Heart left ventricle (tissue), 16 donors: ENCODE data around the gene TTLL5. TPM values are rescaled to one million over a fixed set of nuclear protein-coding genes. Genes with fewer than 3 reads are reported as not detected.

Source experiments
- ATAC-seq, 4 donors: fragments of 200-7000 bp; cut with Tn5 transposase; one replicate each; pipeline ENCODE4 v1.9.1; 2020 to 2022; ENCODE audit warnings: moderate library complexity in 4 of 4, mild to moderate bottlenecking in 3 of 4, moderate number of reproducible peaks in 1 of 4
- DNase-seq, 5 donors: peaks; one replicate each; pipeline ENCODE4 v3.0.0-alpha.2; 2020
- H3K27ac ChIP-seq, 12 donors: fragments of 200-600 bp; sonication (generic) in 4 of 12; one replicate each; pipeline versions ENCODE4 v1.5.0 to v1.8.0; 2016 to 2022; ENCODE audit warnings: mild to moderate bottlenecking in 2 of 12
- H3K27me3 ChIP-seq, 9 donors: fragments of 200-600 bp; sonication (generic) in 2 of 9; one replicate each; pipeline versions ENCODE4 v1.5.1 to v1.8.0; 2016 to 2022; ENCODE audit warnings: mild to moderate bottlenecking in 3 of 9
- H3K36me3 ChIP-seq, 9 donors: fragments of 200-600 bp; sonication (generic) in 2 of 9; one replicate each; pipeline versions ENCODE4 v1.5.0 to v1.8.0; 2018 to 2022; ENCODE audit warnings: mild to moderate bottlenecking in 2 of 9
- H3K4me1 ChIP-seq, 12 donors: fragments of 200-600 bp; sonication (generic) in 4 of 12; one replicate each; pipeline versions ENCODE4 v1.5.0 to v1.8.0; 2016 to 2022; ENCODE audit warnings: mild to moderate bottlenecking in 3 of 12
- H3K4me3 ChIP-seq, 12 donors: fragments of 200-600 bp; sonication (generic) in 4 of 12; one replicate each; pipeline versions ENCODE4 v1.5.0 to v1.8.0; 2017 to 2022; ENCODE audit warnings: mild to moderate bottlenecking in 9 of 12, moderate library complexity in 4 of 12
- H3K9me3 ChIP-seq, 12 donors: fragments of 200-600 bp; sonication (generic) in 4 of 12; one replicate each; pipeline versions ENCODE4 v1.5.0 to v1.8.0; 2016 to 2022; ENCODE audit warnings: mild to moderate bottlenecking in 1 of 12
- POLR2A ChIP-seq, 2 donors: fragments of 450-650 bp; IDR thresholded peaks; one replicate each; pipeline ENCODE4 v1.6.1; 2017; ENCODE audit warnings: antibody characterized with exemption in 2 of 2, mild to moderate bottlenecking in 2 of 2, moderate library complexity in 2 of 2
- WGBS, 4 donors: extraction: QIAGEN DNeasy Blood & Tissue Kit in 2 of 4; methylation state at CpG; one replicate each; pipeline versions ENCODE4 v1.1.5 to v1.1.7; 2013 to 2018; 5-methylcytosine and 5-hydroxymethylcytosine counted together
- intact Hi-C, 10 donors: fragments of 100-400 bp; cut with DNase I; formaldehyde crosslinking; loops; one replicate each; pipeline versions ENCODE4 v1.11.1 to v1.14.2; 2022
- polyA plus RNA-seq, 2 donors: library from polyadenylated mRNA; stranded (reverse); fragments of 200-250 nt; gene quantifications; one replicate each; pipeline ENCODE4 v1.2.3, GENCODE V29; 2013
- total RNA-seq, 9 donors: library from RNA; depleted of rRNA in 2 of 9; stranded (reverse); fragments of >200 nt in 2 of 9; fragmentation: NEBNext Ultra II Directional in 3 of 9; extraction: Animal tissue kit (Norgen Biotek cat#: 25700) in 3 of 9; gene quantifications; one replicate each; pipeline versions ENCODE4 v1.1.0 to v1.2.4, GENCODE V29; 2016 to 2023
- TF ChIP-seq, protein P1 (sequence below), 12 donors: fragments of 200-600 bp; sonication (generic) in 4 of 12; IDR thresholded peaks; one replicate each; pipeline versions ENCODE4 v1.5.0 to v1.8.0; 2018 to 2022; ENCODE audit warnings: antibody characterized with exemption in 12 of 12, mild to moderate bottlenecking in 5 of 12
- donor health status: ischemic (EF 13 %, LVEDD 7.1; RV severe dilation, severe dysfunction).
- donor health status: healthy with polysubstance abuse.
- donor health status: DM: no; HTN: yes; CAD: no.
- donor health status: DM: no; HTN: no; CAD: no.
- donor health status: ischemic (EF 25% LVEDD 6.9; RV normal size, moderate dysfunction).
- donor health status: ischemic (EF 25% LVEDD 5.7; RV mildly dilated, moderate dysfunction).
- donor health status: healthy.
- donor health status: DM: yes; HTN: yes; CAD: no.
- donor health status: ischemic (EF 35%, LVEDD 5.7; RV mildly dilated, moderate dysfunction).
- donor health status: nonischemic (EF 11% LVEDD 7.7; RV severe dilation, severe dysfunction).
- donor health status: DM: yes; HTN: yes; CAD: no.
- donor health status: PGD.
- donor health status: ischemic (EF 29% LVEDD 5.4; RV normal size, mild dysfunction).
- donor health status: nonischemic (EF 23%, LVEDD 6.1; RV moderate dilation, normal function).

TTLL5 gene
- total and polyA plus RNA-seq, 11 donors: 6.2 to 24.6 (median 15.8) TPM

DNA sequence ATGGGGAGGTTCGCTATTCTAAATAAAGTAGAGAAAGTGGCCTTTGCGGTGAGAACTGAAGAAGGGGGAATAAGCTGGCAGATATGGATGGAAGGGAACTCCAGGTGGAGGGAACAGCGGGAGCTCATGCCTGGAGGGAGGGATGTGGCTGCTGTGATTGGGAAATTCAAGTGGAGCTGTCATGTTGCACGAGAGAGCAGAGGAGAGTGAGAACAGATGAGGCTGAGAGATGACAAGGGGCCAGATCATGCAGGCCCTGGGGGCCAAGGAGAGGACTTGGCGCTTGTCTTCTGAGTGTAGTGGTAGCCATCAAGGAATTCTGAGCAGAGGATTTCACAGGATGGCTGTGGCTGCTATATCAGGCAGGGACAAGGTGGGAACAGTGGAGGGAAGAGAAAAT, 285.7 kb downstream of the TTLL5 start:
- H3K27ac ChIP-seq: no peak overlapping the region
- no peak overlapping the region for H3K4me3 ChIP-seq
- no peak for DNase-seq
- 69 to 75% (median 71%) methylated on average over 5 of the region's 5 CpGs for WGBS, 4 donors
- TF ChIP-seq POLR2A (IDR thresholded peaks at IDR 0.05): no peak
- TF ChIP-seq, protein P1, sequence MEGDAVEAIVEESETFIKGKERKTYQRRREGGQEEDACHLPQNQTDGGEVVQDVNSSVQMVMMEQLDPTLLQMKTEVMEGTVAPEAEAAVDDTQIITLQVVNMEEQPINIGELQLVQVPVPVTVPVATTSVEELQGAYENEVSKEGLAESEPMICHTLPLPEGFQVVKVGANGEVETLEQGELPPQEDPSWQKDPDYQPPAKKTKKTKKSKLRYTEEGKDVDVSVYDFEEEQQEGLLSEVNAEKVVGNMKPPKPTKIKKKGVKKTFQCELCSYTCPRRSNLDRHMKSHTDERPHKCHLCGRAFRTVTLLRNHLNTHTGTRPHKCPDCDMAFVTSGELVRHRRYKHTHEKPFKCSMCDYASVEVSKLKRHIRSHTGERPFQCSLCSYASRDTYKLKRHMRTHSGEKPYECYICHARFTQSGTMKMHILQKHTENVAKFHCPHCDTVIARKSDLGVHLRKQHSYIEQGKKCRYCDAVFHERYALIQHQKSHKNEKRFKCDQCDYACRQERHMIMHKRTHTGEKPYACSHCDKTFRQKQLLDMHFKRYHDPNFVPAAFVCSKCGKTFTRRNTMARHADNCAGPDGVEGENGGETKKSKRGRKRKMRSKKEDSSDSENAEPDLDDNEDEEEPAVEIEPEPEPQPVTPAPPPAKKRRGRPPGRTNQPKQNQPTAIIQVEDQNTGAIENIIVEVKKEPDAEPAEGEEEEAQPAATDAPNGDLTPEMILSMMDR (IDR thresholded peaks at IDR 0.05): no peak
- H3K4me1 ChIP-seq: peaks cover 0 to 3% (median 0%) of the 10 kb centered on the region in 12 donors
- H3K27me3 ChIP-seq: no peaks in the 10 kb centered on the region
- intact Hi-C loops: no loop called here
- H3K9me3 ChIP-seq: no peaks in the 10 kb centered on the region
- ATAC-seq: peak in 3 of 4 donors; percentile 75 to 86 (median 77)
- no peaks in the 10 kb centered on the region for H3K36me3 ChIP-seq

DNA sequence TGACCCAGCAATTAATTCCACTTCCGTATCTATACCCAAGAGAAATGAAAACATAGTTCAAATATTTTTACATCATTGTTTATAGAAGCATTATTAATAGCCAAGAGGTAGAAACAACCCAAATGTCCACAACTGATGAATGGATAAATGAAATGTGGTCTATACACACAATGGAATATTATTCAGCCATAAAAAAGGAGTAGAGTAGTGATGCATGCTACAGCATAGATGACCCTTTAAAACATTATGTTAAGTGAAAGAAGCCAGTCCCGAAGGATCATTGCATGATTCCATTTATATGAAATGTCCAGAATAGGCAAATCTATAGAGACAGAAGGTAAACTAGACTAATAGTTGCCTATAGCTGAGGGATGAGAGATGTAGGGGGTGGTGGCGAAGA, 291.4 kb downstream of the TTLL5 start:
- no peaks in the 10 kb centered on the region for H3K27me3 ChIP-seq
- H3K36me3 ChIP-seq: peaks cover 0 to 15% (median 0%) of the 10 kb centered on the region in 9 donors
- DNase-seq (no peak), ATAC-seq (no peak)
- TF ChIP-seq, protein P1 (IDR thresholded peaks at IDR 0.05): no peak
- TF ChIP-seq POLR2A (IDR thresholded peaks at IDR 0.05): no peak
- intact Hi-C loops: no loop called here
- no peak overlapping the region for H3K27ac ChIP-seq
- no peaks in the 10 kb centered on the region for H3K4me1 ChIP-seq
- 94 to 97% (median 95%) methylated on average over 3 of the region's 3 CpGs for WGBS, 4 donors
- H3K9me3 ChIP-seq: no peaks in the 10 kb centered on the region
- H3K4me3 ChIP-seq: no peak overlapping the region

DNA sequence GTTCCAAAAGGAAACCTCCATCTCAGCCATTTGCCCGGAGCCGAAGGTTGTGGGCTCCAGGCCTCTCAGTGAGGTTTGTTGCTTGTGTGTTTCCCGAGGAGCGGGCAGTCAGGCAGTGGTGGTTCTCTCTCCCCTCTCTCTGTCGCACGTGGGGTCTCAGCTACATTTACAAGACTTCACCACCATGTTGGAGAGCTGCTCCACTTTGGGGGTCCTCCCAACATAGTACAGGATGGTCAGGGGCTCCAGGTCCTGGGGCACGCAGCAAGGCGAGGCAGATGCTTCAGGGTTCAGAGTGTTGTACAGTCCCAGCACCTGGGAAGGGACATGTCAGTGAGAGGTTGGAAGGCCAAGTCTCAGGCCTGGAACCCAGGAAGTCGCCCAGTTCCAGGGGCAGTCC, 298.0 kb downstream of the TTLL5 start:
- no peak overlapping the region for H3K4me3 ChIP-seq
- H3K4me1 ChIP-seq: no peaks in the 10 kb centered on the region
- H3K27me3 ChIP-seq: no peaks in the 10 kb centered on the region
- DNase-seq: no peak
- ATAC-seq: peak in 1 of 4 donors; percentile 21
- 96 to 97% (median 96%) methylated on average over 5 to 9 of the region's 9 CpGs for WGBS, 4 donors
- H3K36me3 ChIP-seq: peaks cover 0 to 77% (median 20%) of the 10 kb centered on the region in 9 donors
- TF ChIP-seq POLR2A (IDR thresholded peaks at IDR 0.05): no peak
- TF ChIP-seq, protein P1 (IDR thresholded peaks at IDR 0.05): no peak
- H3K9me3 ChIP-seq: no peaks in the 10 kb centered on the region
- H3K27ac ChIP-seq: no peak overlapping the region
- intact Hi-C loops: no loop called here

DNA sequence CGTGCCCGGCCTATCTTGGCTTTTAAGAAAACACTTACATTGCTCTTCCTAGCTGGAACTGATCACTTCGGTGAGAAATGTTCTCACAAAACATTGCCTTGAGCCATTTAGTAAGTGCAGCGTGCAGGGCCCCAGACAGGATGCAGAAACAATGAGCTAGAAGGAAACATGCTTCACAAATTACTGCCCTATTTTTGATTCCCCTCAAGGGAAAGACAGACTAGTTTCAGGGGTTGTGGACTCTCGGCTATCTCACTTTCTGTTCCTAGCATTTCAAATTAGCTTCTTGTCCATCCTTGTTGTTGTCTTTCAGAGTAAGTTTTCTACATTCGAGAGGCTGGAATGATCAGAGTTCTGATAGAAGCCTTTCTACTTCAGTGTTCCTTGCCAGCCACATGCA, 299.2 kb downstream of the TTLL5 start:
- peaks cover 0 to 78% (median 32%) of the 10 kb centered on the region in 9 donors for H3K36me3 ChIP-seq
- no peak overlapping the region for H3K4me3 ChIP-seq
- WGBS, 4 donors: 51 to 86% (median 78%) methylated on average over 6 of the region's 6 CpGs
- no peaks in the 10 kb centered on the region for H3K27me3 ChIP-seq
- intact Hi-C loops: no loop called here
- no peak overlapping the region for H3K27ac ChIP-seq
- H3K4me1 ChIP-seq: no peaks in the 10 kb centered on the region
- no peaks in the 10 kb centered on the region for H3K9me3 ChIP-seq
- DNase-seq (no peak), ATAC-seq (no peak)
- TF ChIP-seq, protein P1 (IDR thresholded peaks at IDR 0.05): no peak
- TF ChIP-seq POLR2A (IDR thresholded peaks at IDR 0.05): no peak
